Germinal center (tissue), 1 donor: ENCODE data around the gene PTCD1.

Experiments used
- DNase-seq: peaks from one replicate; pipeline ENCODE4 v3.0.0; 2012; ENCODE audit warnings: mixed read lengths, low spot score

PTCD1 gene, protein sequence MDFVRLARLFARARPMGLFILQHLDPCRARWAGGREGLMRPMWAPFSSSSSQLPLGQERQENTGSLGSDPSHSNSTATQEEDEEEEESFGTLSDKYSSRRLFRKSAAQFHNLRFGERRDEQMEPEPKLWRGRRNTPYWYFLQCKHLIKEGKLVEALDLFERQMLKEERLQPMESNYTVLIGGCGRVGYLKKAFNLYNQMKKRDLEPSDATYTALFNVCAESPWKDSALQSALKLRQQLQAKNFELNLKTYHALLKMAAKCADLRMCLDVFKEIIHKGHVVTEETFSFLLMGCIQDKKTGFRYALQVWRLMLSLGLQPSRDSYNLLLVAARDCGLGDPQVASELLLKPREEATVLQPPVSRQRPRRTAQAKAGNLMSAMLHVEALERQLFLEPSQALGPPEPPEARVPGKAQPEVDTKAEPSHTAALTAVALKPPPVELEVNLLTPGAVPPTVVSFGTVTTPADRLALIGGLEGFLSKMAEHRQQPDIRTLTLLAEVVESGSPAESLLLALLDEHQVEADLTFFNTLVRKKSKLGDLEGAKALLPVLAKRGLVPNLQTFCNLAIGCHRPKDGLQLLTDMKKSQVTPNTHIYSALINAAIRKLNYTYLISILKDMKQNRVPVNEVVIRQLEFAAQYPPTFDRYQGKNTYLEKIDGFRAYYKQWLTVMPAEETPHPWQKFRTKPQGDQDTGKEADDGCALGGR

DNA sequence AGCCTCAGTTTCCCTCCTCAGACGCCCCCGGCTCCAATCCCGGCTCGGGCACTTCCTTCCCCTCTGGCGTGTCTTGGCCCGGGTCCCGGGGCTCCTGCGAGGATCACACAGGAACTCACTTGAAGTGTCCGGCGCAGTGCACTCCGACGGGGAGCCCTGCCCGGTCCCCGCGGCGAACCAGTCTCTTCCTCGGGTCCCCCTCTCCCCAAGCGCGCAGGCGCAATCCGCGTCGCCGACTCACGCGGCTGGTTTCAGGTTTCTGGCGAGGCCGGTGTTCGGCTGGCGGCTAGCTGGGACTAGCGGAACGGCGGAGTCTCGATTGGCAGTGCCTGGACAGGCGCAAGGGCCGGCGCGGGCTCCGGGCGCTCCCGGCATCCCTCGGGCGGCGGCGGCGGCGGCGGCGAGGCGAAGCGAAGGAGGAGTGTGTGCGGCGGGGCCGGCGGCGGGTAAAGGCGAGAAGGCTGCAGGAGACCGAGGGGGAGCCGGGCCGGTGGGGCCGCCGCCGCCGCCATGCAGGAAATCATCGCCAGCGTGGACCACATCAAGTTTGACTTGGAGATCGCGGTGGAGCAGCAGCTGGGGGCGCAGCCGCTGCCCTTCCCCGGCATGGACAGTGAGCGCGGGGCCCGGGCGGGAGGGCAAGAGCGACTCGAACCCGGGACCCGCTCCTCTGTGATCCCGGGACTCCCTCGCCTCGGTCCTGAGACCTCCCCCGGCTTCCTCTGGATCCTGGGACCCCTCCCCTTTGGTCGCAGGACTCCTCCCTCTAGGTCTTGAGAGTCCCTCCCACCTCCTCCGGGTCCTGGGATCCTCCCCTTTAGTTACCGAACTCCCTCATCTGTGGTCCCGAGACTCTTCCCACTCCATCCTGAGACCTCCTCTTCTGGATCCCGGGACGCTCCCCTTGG, at the start of gene PTCD1, which contains the start of gene CPSF4:
TSS of gene PTCD1 (minus strand) at position 226 of the 908 bp plus-strand sequence. CDS start 3,556 bp downstream, outside the sequence.
TSS of gene CPSF4 (plus strand) at position 371 of the 908 bp plus-strand sequence. CDS start at position 511, 140 bp downstream.
- DNase-seq, result peak; percentile 93

DNA sequence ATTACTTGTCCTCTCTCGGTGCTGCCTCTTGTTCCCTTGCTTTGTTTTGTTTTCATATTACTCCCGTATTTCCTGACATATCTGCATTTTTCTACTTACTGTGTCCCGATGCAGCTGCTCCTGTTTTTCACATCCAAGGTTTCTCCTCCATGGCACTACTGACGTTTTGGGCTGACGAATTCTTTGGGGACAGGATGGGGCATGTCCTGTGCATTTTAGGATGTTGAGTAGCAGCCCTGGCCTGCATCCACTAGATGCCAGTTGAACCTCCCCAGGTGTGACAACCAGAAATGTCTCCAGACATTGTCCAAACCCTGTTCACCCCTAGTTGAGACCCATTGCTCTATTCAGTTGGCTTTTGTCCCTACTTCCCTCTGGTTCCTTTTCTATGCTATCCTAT, 46.5 kb upstream of the PTCD1 start:
- no peak for DNase-seq

DNA sequence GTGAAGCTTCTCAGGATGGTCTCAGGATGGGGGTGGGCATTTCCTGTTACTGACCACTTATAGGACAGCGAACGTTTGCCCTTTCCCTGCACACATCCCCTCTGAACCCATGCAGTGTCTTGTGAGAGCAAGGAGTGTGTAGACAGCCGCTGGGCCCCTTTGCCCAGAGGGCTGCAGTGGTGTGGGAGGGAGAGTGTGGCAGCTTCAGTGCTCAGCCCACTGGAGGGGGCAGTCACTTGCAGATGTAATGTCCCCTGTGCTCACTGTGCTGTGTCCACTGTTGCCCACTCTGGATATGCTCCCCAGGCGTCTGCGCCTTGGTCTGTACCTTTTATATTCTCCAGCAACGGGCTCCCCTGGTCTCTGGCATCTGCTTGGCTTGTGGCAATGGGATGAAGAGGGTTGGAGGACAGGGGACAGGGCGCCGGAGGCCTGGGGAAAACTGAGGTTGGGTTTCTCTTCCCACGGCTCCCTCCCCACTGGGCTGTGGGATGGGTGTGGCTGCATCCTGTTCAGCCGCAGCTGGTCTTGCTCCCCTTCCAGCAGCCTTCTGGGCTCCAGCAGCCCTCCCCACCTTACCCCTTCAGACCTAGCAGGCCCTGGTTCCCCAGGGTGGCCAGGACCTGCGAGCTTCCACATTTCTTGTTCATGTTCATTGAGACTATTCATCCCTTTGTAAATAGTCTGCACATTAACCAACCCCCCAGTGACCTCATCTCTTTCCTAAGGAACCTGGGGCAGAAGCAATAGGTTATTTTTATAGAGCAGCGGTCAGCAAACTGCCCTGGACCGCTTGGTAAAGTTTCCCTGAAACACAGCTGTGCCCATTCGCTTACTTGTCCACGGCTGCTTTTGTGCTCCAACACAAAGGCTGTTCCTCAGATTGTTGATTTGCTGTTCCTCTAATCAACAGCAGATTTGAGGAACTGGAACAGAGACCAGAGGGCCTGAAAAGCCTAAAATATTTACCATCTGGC, 40.2 kb upstream of the PTCD1 start:
- no peak for DNase-seq

DNA sequence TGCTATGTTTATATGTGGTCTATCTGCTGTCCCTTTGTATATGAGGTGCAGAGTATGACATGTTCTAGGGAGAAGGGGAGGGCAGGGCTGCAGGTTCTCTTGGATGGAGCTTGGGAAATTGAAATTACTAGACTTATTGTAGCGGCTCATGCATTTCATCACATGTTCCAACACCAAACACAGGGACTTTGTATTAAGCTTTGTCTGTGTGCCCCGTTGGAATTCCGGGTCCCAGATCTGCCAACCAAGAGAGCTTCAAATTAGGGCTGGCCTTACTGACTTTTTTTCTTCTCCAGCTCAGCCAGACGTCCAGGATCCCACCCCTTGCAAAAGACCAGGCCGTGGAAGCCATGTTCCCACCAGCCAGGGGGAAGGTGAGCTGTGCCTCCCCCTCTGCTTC, 37.5 kb upstream of the PTCD1 start:
- DNase-seq, result no peak

DNA sequence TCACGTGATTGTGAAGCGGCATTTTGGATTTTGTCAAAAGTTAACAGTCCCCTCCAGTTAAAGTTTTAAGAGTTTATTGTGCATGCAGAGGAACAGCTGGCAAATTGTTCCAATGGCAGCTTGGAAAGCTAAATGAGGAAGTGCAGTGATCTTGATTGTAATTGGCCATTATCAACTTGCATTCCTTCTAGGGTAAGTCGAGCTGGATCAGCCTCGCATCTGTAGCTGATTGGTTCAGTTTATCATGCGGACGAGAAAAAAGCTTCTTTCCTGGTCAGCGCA, 34.7 kb upstream of the PTCD1 start:
- peak; percentile 71 for DNase-seq

DNA sequence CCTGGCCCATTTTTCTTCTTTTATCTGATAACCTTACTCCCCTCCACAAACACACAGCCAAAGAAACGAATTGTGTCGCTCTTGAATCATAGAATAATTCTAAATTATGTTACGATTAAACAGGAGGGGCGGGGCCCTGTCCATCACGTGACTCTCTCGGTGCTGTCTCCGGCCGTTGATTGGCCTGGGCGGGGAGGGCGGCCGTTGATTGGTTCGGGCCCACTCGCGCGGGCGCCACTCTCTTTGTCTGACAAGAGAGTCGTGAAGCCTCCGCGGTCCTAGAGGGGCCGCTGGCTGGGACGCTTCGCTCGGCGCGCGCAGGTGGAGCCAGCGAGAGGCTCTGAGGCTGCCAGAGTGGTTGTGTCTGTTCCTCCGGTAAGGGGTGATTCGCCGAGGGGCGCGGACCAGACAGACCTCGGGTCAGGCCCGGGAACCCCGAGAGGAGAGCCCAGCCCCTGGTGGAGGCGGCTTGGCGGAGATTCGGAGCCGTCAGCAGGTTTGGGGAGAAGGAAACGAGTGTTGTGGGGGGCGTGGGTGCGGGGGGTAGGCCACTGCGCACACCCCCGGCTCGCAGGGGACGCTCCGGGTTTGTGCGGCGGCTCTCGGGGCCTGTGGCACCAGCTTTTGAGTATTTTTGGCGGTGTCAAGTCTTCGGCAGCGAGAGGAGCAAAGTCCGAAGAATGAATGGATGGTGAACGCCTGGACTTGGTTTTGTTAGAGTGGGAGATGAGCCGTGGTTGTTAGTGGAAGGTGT, 34.1 kb upstream of the PTCD1 start, which contains the start of gene ZNF789:
TSS of gene ZNF789 (plus strand) at position 330 of the 754 bp plus-strand sequence. CDS start 3,567 bp downstream, outside the sequence.
- peak; percentile 100 for DNase-seq

DNA sequence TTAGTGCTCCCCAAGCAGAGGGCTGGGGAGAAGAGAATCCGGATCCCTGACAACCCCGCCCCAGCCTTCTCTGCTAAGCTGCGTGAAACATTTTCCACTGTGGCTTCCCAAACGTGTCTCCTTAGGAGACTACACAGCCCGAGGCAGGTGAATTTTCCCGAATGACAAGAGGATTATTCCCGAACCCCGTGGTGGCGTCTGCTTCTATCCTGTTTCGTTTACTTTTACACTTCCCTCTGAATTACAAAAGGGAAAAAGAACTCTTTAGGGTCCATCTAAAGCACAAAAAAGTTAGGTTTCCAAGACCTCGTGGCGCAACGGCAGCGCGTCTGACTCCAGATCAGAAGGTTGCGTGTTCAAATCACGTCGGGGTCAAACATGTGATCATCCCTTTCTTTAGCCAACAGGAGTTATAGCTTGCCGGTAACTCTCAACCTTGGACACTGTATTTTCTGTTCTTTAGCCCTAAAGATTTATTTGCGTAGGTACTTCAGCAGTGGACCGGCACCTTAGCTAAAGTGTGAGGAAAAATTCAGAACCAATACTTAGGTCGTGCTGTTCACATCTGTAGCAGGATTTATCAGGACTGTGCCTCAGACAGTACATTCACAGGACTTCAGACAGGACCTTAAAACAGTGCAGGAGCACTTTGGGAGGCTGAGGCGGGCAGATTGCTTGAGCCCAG, 30.9 kb upstream of the PTCD1 start:
- no peak for DNase-seq

DNA sequence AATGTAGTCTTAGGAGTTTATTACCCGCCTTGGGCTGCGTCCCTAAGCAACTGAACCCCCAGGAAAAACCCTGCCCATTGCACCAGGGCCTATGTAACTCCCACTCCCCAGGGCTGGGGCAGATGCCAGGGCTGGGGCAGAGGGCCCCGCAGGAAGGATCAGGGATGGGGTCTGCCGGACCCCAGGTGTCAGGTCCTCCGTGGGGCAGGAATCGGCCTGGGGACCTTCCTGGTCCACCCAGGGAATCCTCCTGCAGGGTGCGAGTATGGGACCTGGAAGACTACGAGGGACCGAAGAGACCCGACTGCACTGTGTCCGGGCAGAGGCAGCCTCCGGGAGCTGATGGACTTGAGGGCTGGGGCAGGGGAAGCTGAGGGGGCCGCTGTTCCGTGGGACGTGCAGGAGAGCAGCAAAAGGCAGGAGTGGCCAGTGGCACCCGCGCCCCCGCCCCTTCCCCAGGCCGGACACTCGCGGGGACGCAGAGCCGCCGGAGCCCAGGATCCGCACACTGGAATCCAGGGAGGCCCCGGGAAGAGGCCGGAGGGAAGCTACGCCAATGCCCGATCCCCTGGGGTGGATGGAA, 29.8 kb upstream of the PTCD1 start:
- no peak for DNase-seq

DNA sequence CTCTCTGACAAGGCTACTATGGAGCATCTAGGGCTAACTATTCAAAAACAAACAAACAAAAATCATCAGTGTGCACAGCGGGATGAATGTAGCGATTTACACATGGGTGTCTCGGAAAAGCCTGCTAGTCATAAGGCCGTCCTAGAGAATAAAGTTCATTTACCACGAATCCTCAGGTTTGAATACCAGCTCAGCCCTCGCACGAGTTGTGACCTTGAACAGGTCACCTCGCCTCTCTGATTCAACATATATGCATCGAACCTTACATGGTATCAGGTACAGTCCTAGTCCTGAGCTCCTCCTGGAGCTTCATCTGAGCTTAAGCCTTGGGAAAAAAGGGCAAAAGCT, 26.8 kb upstream of the PTCD1 start:
- no peak for DNase-seq

DNA sequence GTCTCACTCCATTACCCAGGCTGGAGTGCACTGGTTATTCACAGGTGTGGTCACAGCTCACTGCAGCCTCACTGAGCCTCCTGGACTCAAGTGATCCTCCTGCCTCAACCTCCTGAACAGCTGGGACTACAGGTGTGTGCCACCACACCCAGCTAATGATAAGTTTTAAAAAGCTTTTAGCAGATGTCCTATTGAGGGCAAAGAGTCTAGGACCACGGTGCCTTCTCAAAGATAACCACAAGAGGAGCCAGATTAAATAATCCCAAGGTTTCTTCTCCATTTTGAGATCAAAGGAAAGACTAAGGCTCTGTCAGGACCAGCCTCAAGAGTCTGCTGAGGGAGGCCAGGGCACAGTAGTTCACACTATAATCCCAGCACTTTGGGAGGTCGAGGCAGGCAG, 22.6 kb upstream of the PTCD1 start:
- DNase-seq, result no peak

DNA sequence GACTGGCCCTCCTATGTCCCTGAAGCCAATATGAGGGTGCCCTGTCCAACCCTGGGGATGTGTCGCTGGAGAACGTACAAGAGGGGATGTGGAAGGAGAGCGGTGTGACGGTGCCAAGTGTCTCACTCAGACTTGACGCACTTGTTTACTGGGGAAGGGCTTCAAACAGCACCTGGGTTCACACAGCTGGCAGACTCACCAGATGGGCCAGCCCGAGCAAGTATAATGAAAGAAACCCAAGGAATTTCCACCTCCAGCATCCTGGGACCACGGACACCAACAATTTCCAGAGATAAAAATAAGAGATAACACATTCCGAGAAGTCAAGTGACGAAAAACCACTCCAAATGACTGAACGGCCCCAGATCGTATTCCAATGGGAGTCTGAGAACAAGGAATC, 22.1 kb upstream of the PTCD1 start:
- DNase-seq, result no peak

DNA sequence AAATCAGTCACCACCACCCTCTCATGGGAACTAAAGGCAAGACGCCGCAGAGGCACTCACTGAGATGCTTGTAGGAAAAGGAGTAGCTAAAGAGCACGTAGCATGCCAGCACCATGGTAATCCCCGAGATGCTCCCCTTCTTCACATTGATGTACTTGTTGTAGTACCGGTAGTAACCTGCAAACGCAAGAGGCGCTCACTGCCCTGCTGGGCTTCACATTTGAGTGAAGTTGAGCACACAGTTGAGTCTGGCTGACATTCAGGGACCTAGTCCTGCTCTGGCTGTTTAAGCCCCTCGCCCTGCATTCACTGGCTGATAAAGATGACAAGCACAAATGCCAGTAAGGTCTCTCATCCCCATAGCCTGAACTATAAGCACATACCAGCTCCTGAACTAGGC, 20.5 kb upstream of the PTCD1 start:
- DNase-seq, result no peak

DNA sequence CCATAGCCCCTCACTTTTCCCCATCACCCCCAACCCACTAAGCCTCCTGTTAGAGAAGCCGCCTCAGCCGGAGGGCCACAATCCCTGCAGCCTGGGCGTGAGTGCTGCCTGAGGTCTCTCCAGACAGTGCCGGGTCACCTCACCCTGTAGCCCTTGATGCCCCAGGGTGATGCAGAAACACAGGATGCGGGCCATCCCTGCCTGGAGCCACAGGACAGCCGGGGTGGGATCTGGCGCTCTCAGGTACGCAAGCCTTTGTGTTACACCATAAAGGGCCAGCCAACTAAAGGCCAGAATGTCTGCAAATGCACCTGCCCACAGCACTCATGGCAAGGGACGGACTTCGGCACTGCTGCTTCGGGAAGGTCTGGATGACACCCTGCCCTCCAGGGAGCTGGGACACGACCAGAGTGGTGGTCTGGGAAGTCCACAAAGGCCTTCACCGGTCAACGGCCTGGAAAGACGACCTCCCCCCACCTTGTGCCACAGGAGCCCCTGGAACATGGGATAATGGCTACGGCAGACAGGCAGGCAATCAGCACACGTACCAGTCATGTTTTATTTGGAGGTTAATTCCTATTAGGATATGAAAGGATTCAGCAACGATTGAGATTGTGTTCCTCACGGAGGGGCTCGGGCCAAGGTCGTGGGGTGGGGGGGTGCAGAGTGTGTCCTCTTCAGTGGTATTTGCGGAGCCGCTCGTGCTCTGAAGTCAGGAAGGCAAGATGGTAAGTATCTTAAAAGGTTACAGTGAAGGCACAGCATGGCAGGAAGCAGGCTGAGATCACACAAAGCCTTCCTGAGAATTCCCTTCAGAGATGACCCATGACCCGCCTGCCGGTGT, 19.3 kb upstream of the PTCD1 start:
- no peak for DNase-seq

DNA sequence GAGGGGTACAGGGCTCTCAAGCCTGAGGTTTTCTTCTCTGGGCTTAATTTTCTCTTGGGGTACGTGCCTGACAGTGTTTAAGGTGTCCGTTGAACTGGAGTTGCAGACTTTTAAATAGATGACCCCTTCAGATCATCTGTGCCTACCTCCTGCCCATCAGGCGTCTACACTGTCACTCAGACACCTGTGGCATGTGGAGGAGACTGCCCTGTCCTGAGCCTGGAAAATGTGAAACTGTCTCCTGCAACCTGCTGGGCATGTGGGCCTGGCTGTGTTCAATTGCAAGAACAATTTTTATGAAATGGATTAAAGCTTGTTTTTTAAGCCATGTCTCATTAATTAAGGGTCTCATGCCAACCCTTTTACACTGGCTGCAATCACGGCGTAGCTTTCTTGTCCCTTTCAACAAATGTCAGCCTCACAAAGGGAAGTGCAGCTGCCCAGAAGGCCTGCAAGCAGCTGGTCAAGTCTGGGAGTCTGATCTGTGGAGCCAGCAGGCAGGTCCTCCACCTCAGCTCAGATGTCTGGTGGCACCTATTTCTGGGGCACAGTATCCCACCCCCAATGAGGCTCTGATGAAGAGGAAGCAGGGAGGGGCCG, 18.6 kb upstream of the PTCD1 start:
- no peak for DNase-seq

DNA sequence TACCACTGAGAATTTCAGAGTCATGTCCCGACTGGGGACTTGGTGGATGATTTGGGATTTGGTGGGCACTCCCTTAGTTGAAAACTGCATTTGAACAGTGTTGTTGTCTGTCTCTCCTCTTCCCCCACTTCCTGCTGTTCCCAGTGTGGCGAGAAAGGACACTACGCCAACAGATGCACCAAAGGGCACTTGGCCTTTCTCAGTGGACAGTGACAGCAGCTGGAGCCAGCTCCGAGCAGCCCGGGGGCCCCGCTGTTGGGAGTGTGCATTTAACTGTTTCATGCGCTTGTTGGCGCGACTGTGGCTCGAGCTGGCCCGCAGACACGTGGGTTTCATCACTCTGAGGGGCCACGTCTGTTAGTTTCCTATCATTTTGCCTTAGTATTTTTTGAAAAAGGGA, 17.7 kb upstream of the PTCD1 start:
- no peak for DNase-seq

DNA sequence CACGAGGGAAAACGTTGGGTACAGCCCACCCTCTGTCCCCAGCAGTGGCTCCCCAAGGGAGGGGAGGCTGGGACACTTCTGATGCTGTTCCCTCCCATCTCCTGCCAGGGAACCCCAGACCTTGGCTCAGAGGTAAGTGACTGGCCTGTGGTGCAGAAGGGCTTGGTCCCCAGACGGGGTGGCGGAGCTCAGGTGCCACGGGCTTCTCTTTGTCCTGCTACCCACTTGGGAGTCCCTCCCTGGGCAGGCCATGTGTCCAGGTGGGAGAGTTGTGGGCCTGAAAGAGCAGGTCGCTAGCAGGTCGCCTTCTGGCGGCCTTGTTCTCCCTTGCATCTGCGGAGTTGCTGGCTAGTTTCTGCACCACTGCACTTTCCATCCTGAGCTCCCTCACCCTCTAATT, 17.3 kb upstream of the PTCD1 start:
- no peak for DNase-seq

DNA sequence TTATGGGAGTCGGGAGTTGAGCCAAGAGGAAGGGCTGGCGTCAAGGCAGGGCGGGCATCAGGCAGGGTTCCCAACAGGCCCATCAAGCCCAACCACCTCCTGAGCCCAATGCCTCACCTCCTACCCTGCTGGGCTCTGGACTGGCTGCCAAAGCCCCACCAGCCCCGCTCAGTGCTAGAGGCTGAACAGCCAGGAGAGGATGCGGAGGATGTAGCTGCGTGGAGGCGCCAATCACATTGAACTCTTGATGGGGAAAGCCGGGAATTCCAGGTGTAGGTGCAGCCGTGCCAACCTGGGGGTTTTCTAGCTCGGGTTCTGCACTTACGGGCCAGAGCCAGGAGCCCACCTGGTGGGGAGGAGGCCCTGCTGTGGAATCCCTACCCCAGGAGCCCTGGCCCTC, 14.5 kb upstream of the PTCD1 start:
- DNase-seq, result no peak

DNA sequence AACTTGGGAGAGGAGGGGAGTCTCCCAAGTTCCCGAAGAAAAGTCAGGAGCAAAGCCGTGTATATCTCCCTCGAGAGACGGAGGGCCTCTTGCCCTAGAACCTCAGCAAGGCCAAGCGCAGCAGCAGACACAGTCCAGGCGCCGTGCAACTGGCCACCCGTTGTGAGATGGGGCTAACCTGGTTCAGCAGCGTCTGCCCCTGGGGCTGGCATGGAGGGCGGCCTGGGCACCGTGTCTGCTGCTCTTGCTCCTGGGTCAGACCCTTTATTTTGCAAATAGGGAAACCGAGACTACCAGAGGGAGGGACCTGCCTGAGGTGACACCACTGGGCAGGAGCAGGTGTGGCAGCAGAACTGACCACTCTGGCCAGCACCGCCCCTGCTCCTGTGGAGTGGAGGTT, 13.9 kb upstream of the PTCD1 start:
- DNase-seq, result no peak
